HepG2 (cell line): ENCODE data around the gene PACS1. TPM values are rescaled to one million over a fixed set of nuclear protein-coding genes. Genes with fewer than 3 reads are reported as not detected.

ENCODE experiments used
- ATF7-NPFF ChIP-seq: sonication (generic); formaldehyde crosslinking; IDR thresholded peaks from 2 replicates; pipeline ENCODE4 v1.8.1; 2023; ENCODE audit warnings: mild to moderate bottlenecking, low read depth, missing genetic modification reagents, moderate library complexity
- GZF1 ChIP-seq: sonication (generic); formaldehyde crosslinking; IDR thresholded peaks from 2 replicates; pipeline ENCODE4 v1.5.1; 2020; ENCODE audit warnings: mild to moderate bottlenecking, missing genetic modification reagents
- HMG20A ChIP-seq: IDR thresholded peaks from 2 replicates; pipeline ENCODE4 v1.6.1; 2016; ENCODE audit warnings: borderline replicate concordance
- JARID2 ChIP-seq: sonication (generic); formaldehyde crosslinking; IDR thresholded peaks from 2 replicates; pipeline ENCODE4 v1.8.1; 2023; ENCODE audit warnings: missing genetic modification reagents, inconsistent platforms; ENCODE audit not compliant: insufficient replicate concordance
- KLF13 ChIP-seq: sonication (generic); formaldehyde crosslinking; IDR thresholded peaks from 2 replicates; pipeline ENCODE4 v1.4.0; 2020; ENCODE audit warnings: mild to moderate bottlenecking, missing genetic modification reagents
- MBD4 ChIP-seq: IDR thresholded peaks from 2 replicates; pipeline ENCODE4 v1.6.1; 2012; ENCODE audit warnings: low read length, inconsistent platforms, borderline replicate concordance
- PRMT3 ChIP-seq: sonication (generic); formaldehyde crosslinking; IDR thresholded peaks from 2 replicates; pipeline ENCODE4 v1.8.1; 2022; ENCODE audit warnings: low read depth, mild to moderate bottlenecking, moderate library complexity, missing genetic modification reagents, borderline replicate concordance
- RFXANK ChIP-seq: IDR thresholded peaks from 2 replicates; pipeline ENCODE4 v1.6.1; 2016
- SIN3B ChIP-seq: fragments of 150-350 bp; IDR thresholded peaks from 2 replicates; pipeline ENCODE4 v1.6.1; 2014; ENCODE audit warnings: low read length
- SMARCE1 ChIP-seq: fragments of 450-650 bp; IDR thresholded peaks from 2 replicates; pipeline ENCODE4 v1.6.1; 2017; ENCODE audit warnings: borderline replicate concordance
- SYNCRIP ChIP-seq: fragments of 200-400 bp; formaldehyde crosslinking; IDR thresholded peaks from 2 replicates; pipeline ENCODE4 v1.6.1; 2018; ENCODE audit warnings: mild to moderate bottlenecking, low read depth, low read length; ENCODE audit not compliant: insufficient read depth
- ZC3H13 ChIP-seq: sonication (generic); formaldehyde crosslinking; IDR thresholded peaks from 2 replicates; pipeline ENCODE4 v1.8.1; 2023; ENCODE audit warnings: mild to moderate bottlenecking, missing genetic modification reagents, moderate library complexity
- ZFP36 ChIP-seq: fragments of 150-350 bp; IDR thresholded peaks from 2 replicates; pipeline ENCODE4 v1.6.1; 2018; ENCODE audit warnings: borderline replicate concordance, low read length, low read depth; ENCODE audit not compliant: partially characterized antibody
- ZMYM2 ChIP-seq: sonication (generic); formaldehyde crosslinking; IDR thresholded peaks from 2 replicates; pipeline ENCODE4 v1.8.0; 2022; ENCODE audit warnings: mild to moderate bottlenecking, missing genetic modification reagents
- ZNF101 ChIP-seq: sonication (generic); formaldehyde crosslinking; IDR thresholded peaks from 2 replicates; pipeline ENCODE4 v1.4.0; 2020; ENCODE audit warnings: mild to moderate bottlenecking, low read depth, missing genetic modification reagents, borderline replicate concordance
- ZNF160 ChIP-seq: sonication (generic); formaldehyde crosslinking; IDR thresholded peaks from 2 replicates; pipeline ENCODE4 v1.8.0; 2022; ENCODE audit warnings: mild to moderate bottlenecking, inconsistent platforms, missing genetic modification reagents
- ZNF572 ChIP-seq: sonication (generic); formaldehyde crosslinking; IDR thresholded peaks from 2 replicates; pipeline ENCODE4 v1.5.1; 2020; ENCODE audit warnings: mild to moderate bottlenecking, missing genetic modification reagents
- ZNF709 ChIP-seq: sonication (generic); formaldehyde crosslinking; IDR thresholded peaks from 2 replicates; pipeline ENCODE4 v1.5.0; 2020; ENCODE audit warnings: mild to moderate bottlenecking, missing genetic modification reagents
- polyA plus RNA-seq, 8 experiments: library from polyadenylated mRNA; depleted of rRNA in 3 of 8; stranded (reverse) in 7 of 8; unstranded in 1 of 8; fragments of >200 nt; fragmentation: Illumina TruSeq in 4 of 8; extraction: Trizol in 4 of 8; gene quantifications; 2 replicates each; pipeline versions ENCODE4 v1.2.1 to v1.2.3, GENCODE V29; 2011 to 2016; ENCODE audit warnings: low read depth in 4 of 8, missing spikeins in 1 of 8, mixed read lengths in 1 of 8; ENCODE audit not compliant: insufficient read depth in 1 of 8
- total RNA-seq, 5 experiments: library from RNA; depleted of rRNA; stranded (reverse); fragments of >200 nt; fragmentation: Illumina TruSeq; extraction: Trizol; gene quantifications; 2 replicates each; pipeline ENCODE4 v1.2.3, GENCODE V29; 2016; ENCODE audit warnings: low read depth in 1 of 5
- TF ChIP-seq, protein P1 (sequence below): sonication (generic); formaldehyde crosslinking; IDR thresholded peaks from 2 replicates; pipeline ENCODE4 v1.5.1; 2020; ENCODE audit warnings: missing genetic modification reagents, mild to moderate bottlenecking, borderline replicate concordance
- TF ChIP-seq, protein P2 (sequence below): sonication (generic); formaldehyde crosslinking; IDR thresholded peaks from 2 replicates; pipeline ENCODE4 v1.4.0; 2020; ENCODE audit warnings: missing genetic modification reagents
- TF ChIP-seq, protein P3 (sequence below): IDR thresholded peaks from 2 replicates; pipeline ENCODE4 v1.6.1; 2018; ENCODE audit warnings: missing genetic modification reagents, mild to moderate bottlenecking, missing compliant biosample characterization
- TF ChIP-seq, protein P4 (sequence below): sonication (generic); formaldehyde crosslinking; IDR thresholded peaks from 2 replicates; pipeline ENCODE4 v1.8.1; 2022; ENCODE audit warnings: low read depth, mild to moderate bottlenecking, missing genetic modification reagents

Gene PACS1
- total and polyA plus RNA-seq, 2 of the 13 experiments (the other 11 are each of a cell fraction or from before 2014, with no cell fraction given): 7.6 to 8.6 TPM

DNA sequence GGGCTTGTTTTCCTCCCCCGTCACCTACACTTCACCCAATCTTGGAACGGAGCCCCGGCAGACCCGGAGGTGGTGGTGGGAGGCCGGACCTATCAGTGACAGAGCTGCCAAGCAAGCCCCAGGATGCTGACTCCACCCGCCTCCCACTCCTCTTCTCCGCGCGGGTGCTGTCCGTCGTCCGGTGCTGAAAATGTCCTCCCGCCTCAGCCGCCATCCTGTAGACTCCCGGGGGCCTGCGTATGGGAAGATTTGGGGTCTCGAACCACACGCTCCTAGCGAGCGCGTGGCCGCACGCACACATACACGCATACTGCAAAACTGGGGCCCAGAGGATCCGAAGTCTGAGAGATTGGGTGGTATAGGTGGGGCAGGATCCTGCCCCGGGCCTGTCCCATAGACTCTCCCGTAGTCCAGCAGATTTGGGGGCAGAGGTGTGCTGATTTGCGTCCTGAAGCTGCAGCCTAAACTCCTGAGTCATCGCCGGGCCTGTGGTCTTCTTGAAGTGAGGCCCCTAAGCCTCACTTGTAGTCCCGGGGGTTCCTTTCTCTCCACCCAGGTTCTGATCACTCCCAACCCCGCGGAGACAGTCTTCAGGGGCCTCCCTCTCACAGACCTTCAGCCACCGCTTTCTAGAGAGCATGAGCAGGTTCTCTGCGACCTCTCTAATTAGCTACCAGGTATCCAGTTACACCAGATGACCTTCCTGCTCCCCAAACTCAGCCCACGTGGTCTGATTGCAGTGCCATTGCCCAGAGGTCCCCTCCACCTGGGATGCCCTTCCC lies 219.7 kb downstream of the PACS1 start (continued):
- TF ChIP-seq, protein P1, sequence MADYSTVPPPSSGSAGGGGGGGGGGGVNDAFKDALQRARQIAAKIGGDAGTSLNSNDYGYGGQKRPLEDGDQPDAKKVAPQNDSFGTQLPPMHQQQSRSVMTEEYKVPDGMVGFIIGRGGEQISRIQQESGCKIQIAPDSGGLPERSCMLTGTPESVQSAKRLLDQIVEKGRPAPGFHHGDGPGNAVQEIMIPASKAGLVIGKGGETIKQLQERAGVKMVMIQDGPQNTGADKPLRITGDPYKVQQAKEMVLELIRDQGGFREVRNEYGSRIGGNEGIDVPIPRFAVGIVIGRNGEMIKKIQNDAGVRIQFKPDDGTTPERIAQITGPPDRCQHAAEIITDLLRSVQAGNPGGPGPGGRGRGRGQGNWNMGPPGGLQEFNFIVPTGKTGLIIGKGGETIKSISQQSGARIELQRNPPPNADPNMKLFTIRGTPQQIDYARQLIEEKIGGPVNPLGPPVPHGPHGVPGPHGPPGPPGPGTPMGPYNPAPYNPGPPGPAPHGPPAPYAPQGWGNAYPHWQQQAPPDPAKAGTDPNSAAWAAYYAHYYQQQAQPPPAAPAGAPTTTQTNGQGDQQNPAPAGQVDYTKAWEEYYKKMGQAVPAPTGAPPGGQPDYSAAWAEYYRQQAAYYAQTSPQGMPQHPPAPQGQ (CRISPR knock-in tag): no peak
- TF ChIP-seq RFXANK (CRISPR knock-in tag) (no peak), ZC3H13 (CRISPR knock-in tag) (peak; percentile 94; the same call in 1 of the 2 replicates), SYNCRIP (no peak), GZF1 (peak; percentile 77; the same call in 1 of the 2 replicates), ZNF101 (0 out of 2 replicates have a peak, but pooled peaks have one; percentile 41), JARID2 (CRISPR knock-in tag) (no peak), ATF7-NPFF (CRISPR knock-in tag) (no peak; the same call in 1 of the 2 replicates), SMARCE1 (no peak), HMG20A (CRISPR knock-in tag) (no peak), ZNF709 (peak; percentile 89; the same call in 1 of the 2 replicates), ZFP36 (no peak), SIN3B (0 out of 2 replicates have a peak, but pooled peaks have one; percentile 39), ZNF572 (CRISPR knock-in tag) (peak; percentile 62; the same call in 1 of the 2 replicates), PRMT3 (no peak), KLF13 (no peak), ZNF160 (CRISPR knock-in tag) (peak; percentile 72; the same call in 1 of the 2 replicates), MBD4 (no peak), ZMYM2 (CRISPR knock-in tag) (0 out of 2 replicates have a peak, but pooled peaks have one; percentile 35)
- TF ChIP-seq, protein P2, sequence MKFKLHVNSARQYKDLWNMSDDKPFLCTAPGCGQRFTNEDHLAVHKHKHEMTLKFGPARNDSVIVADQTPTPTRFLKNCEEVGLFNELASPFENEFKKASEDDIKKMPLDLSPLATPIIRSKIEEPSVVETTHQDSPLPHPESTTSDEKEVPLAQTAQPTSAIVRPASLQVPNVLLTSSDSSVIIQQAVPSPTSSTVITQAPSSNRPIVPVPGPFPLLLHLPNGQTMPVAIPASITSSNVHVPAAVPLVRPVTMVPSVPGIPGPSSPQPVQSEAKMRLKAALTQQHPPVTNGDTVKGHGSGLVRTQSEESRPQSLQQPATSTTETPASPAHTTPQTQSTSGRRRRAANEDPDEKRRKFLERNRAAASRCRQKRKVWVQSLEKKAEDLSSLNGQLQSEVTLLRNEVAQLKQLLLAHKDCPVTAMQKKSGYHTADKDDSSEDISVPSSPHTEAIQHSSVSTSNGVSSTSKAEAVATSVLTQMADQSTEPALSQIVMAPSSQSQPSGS: no peak
- TF ChIP-seq, protein P3, sequence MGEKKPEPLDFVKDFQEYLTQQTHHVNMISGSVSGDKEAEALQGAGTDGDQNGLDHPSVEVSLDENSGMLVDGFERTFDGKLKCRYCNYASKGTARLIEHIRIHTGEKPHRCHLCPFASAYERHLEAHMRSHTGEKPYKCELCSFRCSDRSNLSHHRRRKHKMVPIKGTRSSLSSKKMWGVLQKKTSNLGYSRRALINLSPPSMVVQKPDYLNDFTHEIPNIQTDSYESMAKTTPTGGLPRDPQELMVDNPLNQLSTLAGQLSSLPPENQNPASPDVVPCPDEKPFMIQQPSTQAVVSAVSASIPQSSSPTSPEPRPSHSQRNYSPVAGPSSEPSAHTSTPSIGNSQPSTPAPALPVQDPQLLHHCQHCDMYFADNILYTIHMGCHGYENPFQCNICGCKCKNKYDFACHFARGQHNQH (CRISPR knock-in tag): peak; percentile 22; the same call in 1 of the 2 replicates
- TF ChIP-seq, protein P4, sequence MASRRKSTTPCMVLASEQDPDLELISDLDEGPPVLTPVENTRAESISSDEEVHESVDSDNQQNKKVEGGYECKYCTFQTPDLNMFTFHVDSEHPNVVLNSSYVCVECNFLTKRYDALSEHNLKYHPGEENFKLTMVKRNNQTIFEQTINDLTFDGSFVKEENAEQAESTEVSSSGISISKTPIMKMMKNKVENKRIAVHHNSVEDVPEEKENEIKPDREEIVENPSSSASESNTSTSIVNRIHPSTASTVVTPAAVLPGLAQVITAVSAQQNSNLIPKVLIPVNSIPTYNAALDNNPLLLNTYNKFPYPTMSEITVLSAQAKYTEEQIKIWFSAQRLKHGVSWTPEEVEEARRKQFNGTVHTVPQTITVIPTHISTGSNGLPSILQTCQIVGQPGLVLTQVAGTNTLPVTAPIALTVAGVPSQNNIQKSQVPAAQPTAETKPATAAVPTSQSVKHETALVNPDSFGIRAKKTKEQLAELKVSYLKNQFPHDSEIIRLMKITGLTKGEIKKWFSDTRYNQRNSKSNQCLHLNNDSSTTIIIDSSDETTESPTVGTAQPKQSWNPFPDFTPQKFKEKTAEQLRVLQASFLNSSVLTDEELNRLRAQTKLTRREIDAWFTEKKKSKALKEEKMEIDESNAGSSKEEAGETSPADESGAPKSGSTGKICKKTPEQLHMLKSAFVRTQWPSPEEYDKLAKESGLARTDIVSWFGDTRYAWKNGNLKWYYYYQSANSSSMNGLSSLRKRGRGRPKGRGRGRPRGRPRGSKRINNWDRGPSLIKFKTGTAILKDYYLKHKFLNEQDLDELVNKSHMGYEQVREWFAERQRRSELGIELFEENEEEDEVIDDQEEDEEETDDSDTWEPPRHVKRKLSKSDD (CRISPR knock-in tag): peak; percentile 5; the same call in 1 of the 2 replicates
